Activated T-helper 1 cell treated with anti-CD3 and anti-CD28 coated beads, Interleukin-12 subunit alpha, Interleukin-12 subunit beta, Interleukin-2, Interleukin-4 antibody, amounts not matched to agents 30 ng/mL and 10 ng/mL and 1 ng/mL, durations not matched to agents 14 hours and 24 hours and 36 hours (primary cell): Measurements from ENCODE around the gene DHX35. TPM values are rescaled to one million over a fixed set of nuclear protein-coding genes. Genes with fewer than 3 reads are reported as not detected.

Experiments
- DNase-seq: peaks from one replicate; pipeline ENCODE4 v3.0.0; 2021; ENCODE audit warnings: low spot score
- H3K27ac Mint-ChIP-seq: one replicate; pipeline ENCODE4 v1.8.0; 2021; ENCODE audit warnings: mild to moderate bottlenecking, mixed read lengths
- H3K27me3 Mint-ChIP-seq: one replicate; pipeline ENCODE4 v1.8.0; 2022; ENCODE audit warnings: mild to moderate bottlenecking, moderate library complexity, mixed read lengths; ENCODE audit not compliant: insufficient read depth
- H3K36me3 Mint-ChIP-seq: one replicate; pipeline ENCODE4 v1.8.0; 2021; ENCODE audit warnings: low read depth, mixed read lengths
- H3K4me1 Mint-ChIP-seq: one replicate; pipeline ENCODE4 v1.8.0; 2021; ENCODE audit warnings: low read depth, mixed read lengths
- H3K4me3 Mint-ChIP-seq: one replicate; pipeline ENCODE4 v1.8.0; 2021; ENCODE audit warnings: mild to moderate bottlenecking, moderate library complexity, mixed read lengths
- H3K9me3 Mint-ChIP-seq: one replicate; pipeline ENCODE4 v1.8.0; 2021; ENCODE audit warnings: mixed read lengths
- intact Hi-C: fragments of 100-400 bp; cut with micrococcal nuclease; formaldehyde crosslinking; loops from one replicate; pipeline ENCODE4 v1.15.1; 2024
- total RNA-seq: library from RNA; stranded (reverse); gene quantifications from 2 replicates; pipeline ENCODE4 v1.2.3, GENCODE V29; 2022

Gene DHX35
- total RNA-seq, 1 donor from 2014 or later: 17.2 TPM

DNA sequence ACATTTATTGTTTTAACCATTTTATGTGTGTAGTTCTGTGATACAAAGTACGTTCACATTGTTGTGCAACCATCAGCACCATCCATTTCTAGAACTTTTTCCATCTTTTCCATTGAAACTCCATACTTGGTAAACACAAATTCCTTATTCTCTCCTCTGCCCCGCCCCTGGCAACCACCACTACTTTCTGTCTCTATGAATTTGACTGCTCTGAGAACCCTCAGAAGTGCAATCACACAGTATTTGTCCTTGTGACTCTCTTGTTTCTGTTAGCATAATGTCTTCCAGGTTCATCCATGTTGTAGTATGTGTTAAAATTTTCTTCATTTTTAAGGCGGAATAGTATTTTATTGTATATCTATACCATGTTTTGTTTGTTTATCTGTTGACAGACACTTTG is 56.9 kb downstream of the DHX35 start:
- intact Hi-C loops: loop anchor here (1.0 kb wide), 2 partner anchors 22 to 93 kb away; partner anchors contain the start of gene FAM83D
- Mint-ChIP-seq H3K4me3 (no peak overlapping the region), H3K27ac (no peak overlapping the region), H3K4me1 (peaks cover 77% of the 10 kb centered on the region), H3K36me3 (peaks cover 78% of the 10 kb centered on the region), H3K9me3 (peaks cover 4% of the 10 kb centered on the region), H3K27me3 (no peaks in the 10 kb centered on the region)
- no peak for DNase-seq

DNA sequence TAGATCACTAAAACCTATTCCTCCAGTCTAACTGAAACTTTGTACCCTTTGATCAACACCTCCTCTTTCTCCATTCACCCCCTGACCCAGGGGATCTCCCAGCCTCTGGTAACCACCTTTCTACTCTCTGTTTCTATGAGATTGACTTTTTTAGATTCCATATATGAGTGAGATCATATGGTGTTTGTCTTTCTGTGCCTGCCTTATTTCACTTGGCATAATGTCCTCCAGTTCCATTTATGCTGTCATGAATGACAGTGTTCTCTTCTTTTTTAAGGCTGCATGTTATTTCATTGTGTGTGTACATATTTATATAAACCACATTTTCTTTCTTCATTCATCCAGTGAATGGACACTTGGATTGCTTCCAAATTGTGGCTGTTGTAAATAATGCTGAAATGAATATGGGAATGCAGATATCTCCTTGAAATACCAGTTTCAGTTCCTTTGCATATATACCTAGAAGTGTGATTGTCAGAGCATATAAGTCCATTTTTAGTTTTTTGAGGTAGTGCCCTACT is 57.7 kb downstream of the DHX35 start:
- H3K36me3 Mint-ChIP-seq: peaks cover 72% of the 10 kb centered on the region
- peaks cover 4% of the 10 kb centered on the region for H3K9me3 Mint-ChIP-seq
- H3K27ac Mint-ChIP-seq: peak overlapping the region; percentile 8
- peaks cover 76% of the 10 kb centered on the region for H3K4me1 Mint-ChIP-seq
- H3K4me3 Mint-ChIP-seq: no peak overlapping the region
- DNase-seq: no peak
- H3K27me3 Mint-ChIP-seq: no peaks in the 10 kb centered on the region
- intact Hi-C loops: loop anchor here (1.0 to 10.0 kb wide), 6 partner anchors 23 to 215 kb away; partner anchors contain the start of genes DHX35, FAM83D and PPP1R16B

DNA sequence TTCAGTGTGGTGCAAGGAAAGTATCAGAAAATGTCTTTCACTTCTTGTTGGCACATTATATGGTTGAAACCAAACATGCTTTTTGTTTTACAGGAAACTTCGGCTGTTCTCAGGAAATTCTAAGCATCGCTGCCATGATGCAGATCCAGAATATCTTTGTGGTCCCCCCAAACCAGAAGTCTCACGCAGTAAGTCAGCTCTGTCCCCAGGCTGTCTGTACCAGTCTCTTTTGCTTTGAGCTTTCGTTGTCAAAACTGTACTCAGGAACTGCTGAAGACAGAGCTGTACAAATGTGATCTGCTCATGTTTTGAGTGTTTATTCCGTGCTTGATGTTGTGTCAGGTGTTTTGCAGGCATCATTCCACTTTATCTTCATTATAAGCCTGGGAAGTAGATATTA is 59.6 kb downstream of the DHX35 start:
- H3K9me3 Mint-ChIP-seq: no peaks in the 10 kb centered on the region
- intact Hi-C loops: loop anchor here (2.0 to 10.0 kb wide), 3 partner anchors 27 to 217 kb away; partner anchors contain the start of gene PPP1R16B
- peak overlapping the region; percentile 79 for H3K27ac Mint-ChIP-seq
- H3K36me3 Mint-ChIP-seq: peaks cover 68% of the 10 kb centered on the region
- peaks cover 82% of the 10 kb centered on the region for H3K4me1 Mint-ChIP-seq
- H3K4me3 Mint-ChIP-seq: no peak overlapping the region
- peak; percentile 9 for DNase-seq
- no peaks in the 10 kb centered on the region for H3K27me3 Mint-ChIP-seq

DNA sequence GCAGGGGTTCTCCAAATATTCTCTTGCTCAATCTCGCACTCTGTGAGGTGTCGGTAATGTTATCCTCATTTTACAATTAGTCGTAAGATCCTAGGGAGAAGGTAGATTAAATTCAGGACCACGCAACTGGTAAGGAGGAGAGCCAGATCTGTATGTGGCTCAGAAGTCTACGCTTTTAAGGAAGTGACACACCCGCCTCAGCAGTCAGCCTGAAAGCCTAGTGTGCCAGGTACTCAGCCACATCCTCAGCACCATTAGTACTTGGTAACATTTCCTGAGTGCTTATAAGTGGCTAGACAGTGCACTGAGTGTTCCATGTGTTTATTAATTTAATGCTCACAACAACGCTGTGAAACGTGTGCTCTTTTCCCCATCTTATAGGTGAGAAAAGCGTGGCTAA is 63.7 kb downstream of the DHX35 start:
- Mint-ChIP-seq H3K4me3 (no peak overlapping the region), H3K27ac (peak overlapping the region; percentile 18)

DNA sequence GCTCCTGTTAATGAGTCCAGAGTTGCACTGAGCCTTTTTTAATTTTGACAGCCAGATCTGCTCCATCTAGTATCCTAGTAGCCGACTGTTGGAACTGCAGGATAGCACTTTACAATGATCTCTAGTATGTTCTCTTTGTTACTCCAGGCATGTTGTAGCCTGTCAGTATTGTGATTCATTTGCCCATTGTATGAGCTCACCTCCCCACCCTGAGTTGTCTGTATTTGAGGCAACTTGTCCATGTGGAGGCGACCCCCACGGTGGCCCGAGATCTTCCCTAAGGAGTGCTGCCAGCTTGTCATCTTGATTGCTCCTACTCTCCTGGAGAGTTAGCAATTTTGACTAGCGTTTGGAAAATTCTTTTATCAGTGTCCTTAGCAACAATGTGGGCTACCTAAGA is 67.2 kb downstream of the DHX35 start:
- H3K9me3 Mint-ChIP-seq: no peaks in the 10 kb centered on the region
- peaks cover 35% of the 10 kb centered on the region for H3K36me3 Mint-ChIP-seq
- H3K27ac Mint-ChIP-seq: no peak overlapping the region
- H3K27me3 Mint-ChIP-seq: no peaks in the 10 kb centered on the region
- no peak for DNase-seq
- intact Hi-C loops: loop anchor here (10.0 kb wide), 1 partner anchor 225 kb away; the partner anchor contains the start of gene PPP1R16B
- H3K4me3 Mint-ChIP-seq: no peak overlapping the region
- peaks cover 22% of the 10 kb centered on the region for H3K4me1 Mint-ChIP-seq

More for the DNA sequence above, 63.7 kb downstream of the DHX35 start:
- Mint-ChIP-seq H3K4me1 (peaks cover 42% of the 10 kb centered on the region), H3K27me3 (no peaks in the 10 kb centered on the region), H3K36me3 (peaks cover 50% of the 10 kb centered on the region), H3K9me3 (no peaks in the 10 kb centered on the region)
- DNase-seq: peak; percentile 15
- intact Hi-C loops: loop anchor here (10.0 kb wide), 1 partner anchor 221 kb away; the partner anchor contains the start of gene PPP1R16B

DNA sequence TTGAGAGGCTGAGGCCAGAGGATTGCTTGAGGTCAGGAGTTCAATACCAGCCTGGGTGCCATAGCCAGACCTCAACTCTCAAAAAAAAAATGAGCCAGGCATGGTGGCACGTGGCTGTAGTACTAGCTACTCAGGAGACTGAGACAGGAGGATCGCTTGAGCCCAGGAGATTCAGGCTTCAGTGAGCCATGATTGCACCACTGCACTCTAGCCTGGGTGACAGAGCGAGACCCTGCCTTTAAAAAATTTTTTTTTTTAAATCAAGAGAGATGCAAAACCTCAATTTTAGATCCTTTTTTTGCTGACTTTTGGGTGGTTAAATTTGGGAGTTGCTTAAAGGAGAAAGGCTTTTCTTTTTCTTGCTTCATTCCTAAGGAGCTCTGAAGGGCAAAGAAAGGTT is 70.9 kb downstream of the DHX35 start:
- DNase-seq: no peak
- no peaks in the 10 kb centered on the region for H3K27me3 Mint-ChIP-seq
- no peak overlapping the region for H3K4me3 Mint-ChIP-seq
- H3K4me1 Mint-ChIP-seq: no peaks in the 10 kb centered on the region
- no peak overlapping the region for H3K27ac Mint-ChIP-seq
- no peaks in the 10 kb centered on the region for H3K9me3 Mint-ChIP-seq
- intact Hi-C loops: no loop called here
- H3K36me3 Mint-ChIP-seq: peaks cover 17% of the 10 kb centered on the region

DNA sequence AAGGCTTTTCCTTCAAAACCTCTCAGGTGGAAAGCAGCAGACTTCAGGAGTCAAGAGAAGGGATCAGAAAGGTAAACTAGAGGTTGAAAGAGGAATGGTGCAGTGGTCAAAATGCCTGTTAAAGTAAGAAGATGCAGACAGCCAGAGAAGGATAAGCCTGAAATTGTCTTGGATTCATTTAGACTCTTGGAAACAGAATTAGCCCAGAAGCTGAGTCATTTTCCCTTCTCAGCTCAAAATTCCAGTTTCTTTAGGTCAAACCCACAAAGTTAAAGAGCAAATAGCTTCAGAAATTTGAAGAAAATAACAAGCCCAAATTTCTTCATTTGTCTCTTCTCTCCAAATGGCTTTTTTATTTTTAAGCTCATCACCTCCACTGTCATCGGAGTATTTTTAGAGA is 73.9 kb downstream of the DHX35 start:
- peaks cover 16% of the 10 kb centered on the region for H3K36me3 Mint-ChIP-seq
- H3K27me3 Mint-ChIP-seq: no peaks in the 10 kb centered on the region
- no peaks in the 10 kb centered on the region for H3K4me1 Mint-ChIP-seq
- intact Hi-C loops: no loop called here
- H3K27ac Mint-ChIP-seq: no peak overlapping the region
- H3K4me3 Mint-ChIP-seq: no peak overlapping the region
- no peaks in the 10 kb centered on the region for H3K9me3 Mint-ChIP-seq
- no peak for DNase-seq

DNA sequence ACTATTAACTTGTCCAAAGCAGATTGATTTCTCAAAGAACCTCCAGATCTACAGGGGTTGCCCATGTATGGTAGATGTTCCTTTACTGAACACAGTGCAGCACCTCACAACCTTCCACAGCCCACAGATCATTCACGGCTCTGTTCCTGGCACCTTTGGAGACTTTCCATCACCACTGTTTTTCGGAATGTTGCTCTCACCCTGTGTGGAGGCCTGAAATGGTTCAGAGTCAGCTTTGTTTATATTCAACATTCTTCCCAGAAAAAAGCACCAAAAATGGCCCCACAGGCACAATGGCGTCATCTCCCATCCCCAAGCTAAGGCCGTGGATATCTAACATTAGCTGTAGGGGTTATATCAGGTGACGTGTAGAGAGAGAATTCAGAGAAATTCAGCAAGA is 74.7 kb downstream of the DHX35 start:
- H3K4me3 Mint-ChIP-seq: no peak overlapping the region
- no peaks in the 10 kb centered on the region for H3K27me3 Mint-ChIP-seq
- H3K9me3 Mint-ChIP-seq: no peaks in the 10 kb centered on the region
- H3K27ac Mint-ChIP-seq: no peak overlapping the region
- DNase-seq: no peak
- peaks cover 11% of the 10 kb centered on the region for H3K36me3 Mint-ChIP-seq
- intact Hi-C loops: no loop called here
- H3K4me1 Mint-ChIP-seq: no peaks in the 10 kb centered on the region

DNA sequence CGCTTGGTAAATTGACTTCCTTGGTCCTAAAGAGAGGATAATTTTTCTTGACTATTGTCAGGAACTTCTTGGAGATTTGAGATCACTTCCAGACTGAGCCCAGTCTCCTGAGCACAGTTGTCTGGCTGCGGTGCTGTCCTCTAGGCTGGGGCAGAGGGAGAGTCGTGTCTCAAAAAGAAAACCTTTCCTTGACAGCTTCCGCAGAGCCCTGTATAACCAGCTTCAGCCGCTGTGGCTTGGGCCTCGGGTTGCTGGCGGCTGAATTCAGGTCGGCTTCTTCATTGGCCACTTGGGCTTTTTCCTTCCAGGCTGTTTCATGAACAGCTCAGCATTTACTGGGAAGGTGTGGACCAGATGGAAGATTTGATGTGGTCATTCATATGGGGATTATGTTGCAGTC is 75.9 kb downstream of the DHX35 start:
- H3K27ac Mint-ChIP-seq: no peak overlapping the region
- H3K4me3 Mint-ChIP-seq: no peak overlapping the region
- H3K9me3 Mint-ChIP-seq: no peaks in the 10 kb centered on the region
- no peaks in the 10 kb centered on the region for H3K4me1 Mint-ChIP-seq
- peaks cover 11% of the 10 kb centered on the region for H3K36me3 Mint-ChIP-seq
- no peaks in the 10 kb centered on the region for H3K27me3 Mint-ChIP-seq
- no peak for DNase-seq
- intact Hi-C loops: no loop called here

DNA sequence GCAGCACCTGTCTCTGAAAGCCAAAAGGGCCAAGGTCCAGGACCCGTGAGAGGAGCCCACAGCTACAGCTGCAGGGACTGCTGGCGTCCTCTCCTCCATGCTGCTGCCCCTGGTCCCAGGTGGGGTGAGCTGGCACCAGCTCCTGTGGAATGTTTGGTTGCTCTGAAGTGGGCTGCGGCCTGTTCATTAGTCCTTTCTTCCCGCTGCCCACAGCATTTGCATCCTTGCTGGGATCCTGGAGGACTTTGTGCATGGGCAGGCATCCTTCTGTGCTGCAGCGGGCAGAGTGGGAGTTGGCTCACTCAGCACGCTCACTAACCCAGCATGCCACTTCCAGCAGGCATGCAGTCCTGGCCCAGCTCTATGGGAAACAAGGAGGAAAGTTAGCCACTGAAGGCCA is 76.4 kb downstream of the DHX35 start:
- H3K36me3 Mint-ChIP-seq: peaks cover 15% of the 10 kb centered on the region
- H3K4me1 Mint-ChIP-seq: no peaks in the 10 kb centered on the region
- intact Hi-C loops: no loop called here
- no peak for DNase-seq
- no peak overlapping the region for H3K27ac Mint-ChIP-seq
- no peak overlapping the region for H3K4me3 Mint-ChIP-seq
- H3K9me3 Mint-ChIP-seq: no peaks in the 10 kb centered on the region
- no peaks in the 10 kb centered on the region for H3K27me3 Mint-ChIP-seq

DNA sequence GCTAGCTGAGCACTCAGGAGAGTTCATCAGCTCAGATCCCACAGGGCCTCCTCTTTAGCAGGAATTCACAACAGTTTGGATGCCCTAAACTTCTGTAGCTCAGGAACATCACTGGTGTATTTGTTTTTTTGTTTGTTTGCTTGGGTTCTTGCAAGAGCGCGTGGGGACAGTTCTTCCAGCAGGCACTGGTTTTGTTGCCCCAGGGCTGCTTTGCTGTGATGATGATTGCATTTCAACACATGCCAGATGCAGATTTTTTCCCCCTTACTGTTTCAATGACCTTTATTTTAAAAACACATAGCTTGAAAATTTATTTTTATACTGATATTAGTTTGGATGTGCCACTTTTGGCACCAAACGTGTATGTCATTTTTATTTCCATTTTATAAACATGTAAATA is 77.1 kb downstream of the DHX35 start:
- Mint-ChIP-seq H3K36me3 (peaks cover 16% of the 10 kb centered on the region), H3K27ac (no peak overlapping the region), H3K4me3 (no peak overlapping the region), H3K9me3 (no peaks in the 10 kb centered on the region), H3K4me1 (no peaks in the 10 kb centered on the region), H3K27me3 (no peaks in the 10 kb centered on the region)
- no peak for DNase-seq
- intact Hi-C loops: no loop called here

DNA sequence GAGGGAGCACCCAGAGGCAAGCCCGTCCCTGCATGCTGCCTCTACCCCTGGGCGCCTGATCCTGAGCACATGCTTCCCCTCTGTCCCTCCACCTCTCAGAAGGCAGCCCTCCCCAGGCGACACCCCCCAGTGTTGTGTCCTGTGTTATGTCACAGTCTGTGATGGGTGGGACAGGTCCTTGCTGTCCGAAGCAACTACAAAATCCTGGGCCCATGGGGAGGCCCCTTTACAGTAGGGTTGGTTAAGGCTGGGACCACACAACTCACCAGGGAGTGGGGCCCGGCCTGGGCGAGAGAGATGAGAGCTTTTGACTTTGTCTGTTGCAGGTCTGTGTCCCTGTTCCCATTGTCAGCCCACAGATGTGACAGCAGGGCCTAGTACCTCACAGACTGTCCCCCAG is 78.0 kb downstream of the DHX35 start:
- Mint-ChIP-seq H3K4me1 (no peaks in the 10 kb centered on the region), H3K27ac (no peak overlapping the region)

DNA sequence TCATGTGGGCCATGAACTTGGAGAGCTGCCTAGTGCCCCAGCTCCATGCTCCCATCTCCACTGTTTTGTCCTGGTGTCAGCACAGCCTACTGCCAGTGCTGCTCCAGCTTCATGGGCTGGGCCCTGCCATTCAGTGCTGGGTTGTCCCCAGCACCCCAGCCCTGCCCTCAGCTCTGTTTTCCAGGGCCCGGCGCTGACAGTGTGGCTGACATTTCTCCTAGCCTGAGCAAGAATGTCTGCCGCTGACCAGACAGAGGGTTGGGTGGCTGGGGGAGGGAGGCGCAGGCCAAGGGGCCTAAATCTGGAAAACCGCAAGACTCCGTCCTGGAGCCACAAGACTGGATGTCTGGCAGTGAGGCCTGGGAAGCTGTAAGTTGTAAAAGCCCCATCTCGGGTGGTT is 78.9 kb downstream of the DHX35 start:
- H3K27me3 Mint-ChIP-seq: no peaks in the 10 kb centered on the region
- H3K27ac Mint-ChIP-seq: no peak overlapping the region
- no peaks in the 10 kb centered on the region for H3K9me3 Mint-ChIP-seq
- H3K4me1 Mint-ChIP-seq: no peaks in the 10 kb centered on the region
- no peak overlapping the region for H3K4me3 Mint-ChIP-seq
- no peak for DNase-seq
- H3K36me3 Mint-ChIP-seq: peaks cover 16% of the 10 kb centered on the region
- intact Hi-C loops: no loop called here

More for the DNA sequence above, 78.0 kb downstream of the DHX35 start:
- intact Hi-C loops: no loop called here
- DNase-seq: no peak
- H3K27me3 Mint-ChIP-seq: no peaks in the 10 kb centered on the region
- no peak overlapping the region for H3K4me3 Mint-ChIP-seq
- peaks cover 16% of the 10 kb centered on the region for H3K36me3 Mint-ChIP-seq
- H3K9me3 Mint-ChIP-seq: no peaks in the 10 kb centered on the region
